ENCODE data around the gene CSNK1A1L. TPM values are rescaled to one million over a fixed set of nuclear protein-coding genes. Genes with fewer than 3 reads are reported as not detected.

CSNK1A1L gene
- total and polyA plus RNA-seq, 2 donors (not counting 1 experiment from before 2014, with no cell fraction given), result not detected

- no peaks in the 10 kb centered on the region for H3K79me2 ChIP-seq (ENCODE audit: control insufficient read depth, insufficient read depth, low read length)
- no peak overlapping the region for H3K4me2 ChIP-seq (ENCODE audit: extremely low read depth, insufficient read depth, low read length)
- no peak overlapping the region for H3K4me3 ChIP-seq (replicated peaks in 1 of 4; ENCODE audit: control extremely low read depth in 1 of 4, insufficient read depth in 1 of 4, low read depth in 3 of 4, low read length in 4 of 4)
- TF ChIP-seq CTCF (conservative IDR thresholded peaks at IDR 0.05 in 1 of 2, IDR thresholded peaks at IDR 0.05 in 1 of 2; ENCODE audit: low read depth in 1 of 2, low read length in 2 of 2) (peak; percentile 55 to 64), EZH2 (IDR thresholded peaks at IDR 0.05; ENCODE audit: low read length, missing control alignments) (no peak)
- H3K4me1 ChIP-seq (ENCODE audit: control insufficient read depth, extremely low read depth, insufficient read depth, low read length), result peaks cover 2% of the 10 kb centered on the region
- no peaks in the 10 kb centered on the region for H3K27me3 ChIP-seq (ENCODE audit: control insufficient read depth, insufficient read depth, low read length)
- no peak overlapping the region for H2AFZ ChIP-seq (ENCODE audit: low read length)
- DNase-seq (ENCODE audit: low read depth in 2 of 2), result peak; percentile 45 to 69
- no peaks in the 10 kb centered on the region for H3K9me3 ChIP-seq (ENCODE audit: control insufficient read depth, insufficient read depth, low read depth, low read length)
- H3K27ac ChIP-seq (ENCODE audit: insufficient read depth, low read length), result no peak overlapping the region
- no peaks in the 10 kb centered on the region for H4K20me1 ChIP-seq (ENCODE audit: control insufficient read depth, extremely low read depth, insufficient read depth, low read length)
- H3K9ac ChIP-seq (ENCODE audit: insufficient read depth, low read length), result no peak overlapping the region
- H3K36me3 ChIP-seq (ENCODE audit: control insufficient read depth, insufficient read depth, low read length), result no peaks in the 10 kb centered on the region
Measured at GRCh38 chr13:37109051-37109678, 3.7 kb upstream of the CSNK1A1L start.

- H3K79me2 ChIP-seq (ENCODE audit: control insufficient read depth, insufficient read depth, low read length), result no peaks in the 10 kb centered on the region
- H3K27ac ChIP-seq (ENCODE audit: insufficient read depth, low read length), result no peak overlapping the region
- H3K27me3 ChIP-seq (ENCODE audit: control insufficient read depth, insufficient read depth, low read length), result no peaks in the 10 kb centered on the region
- no peak overlapping the region for H3K9ac ChIP-seq (ENCODE audit: insufficient read depth, low read length)
- H3K4me1 ChIP-seq (ENCODE audit: control insufficient read depth, extremely low read depth, insufficient read depth, low read length), result peaks cover 2% of the 10 kb centered on the region
- no peaks in the 10 kb centered on the region for H3K36me3 ChIP-seq (ENCODE audit: control insufficient read depth, insufficient read depth, low read length)
- H3K4me3 ChIP-seq (replicated peaks in 1 of 4; ENCODE audit: control extremely low read depth in 1 of 4, insufficient read depth in 1 of 4, low read depth in 3 of 4, low read length in 4 of 4), result no peak overlapping the region
- H3K4me2 ChIP-seq (ENCODE audit: extremely low read depth, insufficient read depth, low read length), result no peak overlapping the region
- H3K9me3 ChIP-seq (ENCODE audit: control insufficient read depth, insufficient read depth, low read depth, low read length), result no peaks in the 10 kb centered on the region
- TF ChIP-seq EZH2 (IDR thresholded peaks at IDR 0.05; ENCODE audit: low read length, missing control alignments) (no peak), CTCF (conservative IDR thresholded peaks at IDR 0.05 in 1 of 2, IDR thresholded peaks at IDR 0.05 in 1 of 2; ENCODE audit: low read depth in 1 of 2, low read length in 2 of 2) (no peak)
- no peak for DNase-seq (ENCODE audit: low read depth in 2 of 2)
- H2AFZ ChIP-seq (ENCODE audit: low read length), result no peak overlapping the region
- no peaks in the 10 kb centered on the region for H4K20me1 ChIP-seq (ENCODE audit: control insufficient read depth, extremely low read depth, insufficient read depth, low read length)
Measured at GRCh38 chr13:37107868-37108267, 2.4 kb upstream of the CSNK1A1L start.

- Histone ChIP-seq H3K4me2 (ENCODE audit: extremely low read depth, insufficient read depth, low read length) (no peak overlapping the region), H3K36me3 (ENCODE audit: control insufficient read depth, insufficient read depth, low read length) (no peaks in the 10 kb centered on the region), H4K20me1 (ENCODE audit: control insufficient read depth, extremely low read depth, insufficient read depth, low read length) (no peaks in the 10 kb centered on the region), H3K4me3 (replicated peaks in 1 of 4; ENCODE audit: control extremely low read depth in 1 of 4, insufficient read depth in 1 of 4, low read depth in 3 of 4, low read length in 4 of 4) (no peak overlapping the region), H3K9ac (ENCODE audit: insufficient read depth, low read length) (no peak overlapping the region), H3K9me3 (ENCODE audit: control insufficient read depth, insufficient read depth, low read depth, low read length) (no peaks in the 10 kb centered on the region), H3K4me1 (ENCODE audit: control insufficient read depth, extremely low read depth, insufficient read depth, low read length) (peaks cover 2% of the 10 kb centered on the region), H2AFZ (ENCODE audit: low read length) (no peak overlapping the region), H3K27ac (ENCODE audit: insufficient read depth, low read length) (no peak overlapping the region), H3K27me3 (ENCODE audit: control insufficient read depth, insufficient read depth, low read length) (no peaks in the 10 kb centered on the region), H3K79me2 (ENCODE audit: control insufficient read depth, insufficient read depth, low read length) (no peaks in the 10 kb centered on the region)
- no peak for TF ChIP-seq EZH2 (IDR thresholded peaks at IDR 0.05; ENCODE audit: low read length, missing control alignments)
- TF ChIP-seq CTCF (conservative IDR thresholded peaks at IDR 0.05 in 1 of 2, IDR thresholded peaks at IDR 0.05 in 1 of 2; ENCODE audit: low read depth in 1 of 2, low read length in 2 of 2), result no peak
- no peak for DNase-seq (ENCODE audit: low read depth in 2 of 2)
Measured at GRCh38 chr13:37107456-37107855, 2.0 kb upstream of the CSNK1A1L start.
